Kidney (tissue), 14 donors: Measurements from ENCODE around the gene OR52L1. TPM values are rescaled to one million over a fixed set of nuclear protein-coding genes. Genes with fewer than 3 reads are reported as not detected.

Source experiments
- DNase-seq, 5 donors: peaks; one replicate each; pipeline ENCODE4 v3.0.0-alpha.2; 2013 to 2020
- FAIRE-seq: peaks from 2 replicates; lab custom pipeline; 2012; peaks lifted over from hg19 to GRCh38; lab: Jason Lieb, UNC
- H3K27ac ChIP-seq, 2 donors: one replicate each; pipeline ENCODE4 v1.7.0; 2013; ENCODE audit warnings: low read depth in 2 of 2, low read length in 2 of 2, inconsistent platforms in 1 of 2
- H3K27me3 ChIP-seq: one replicate; pipeline ENCODE4 v1.7.1; 2013; ENCODE audit warnings: low read length, inconsistent platforms; ENCODE audit not compliant: control insufficient read depth, insufficient read depth
- H3K36me3 ChIP-seq, 3 donors: one replicate each; pipeline versions ENCODE4 v1.7.0 to v1.7.1; 2013; ENCODE audit warnings: low read length in 3 of 3, control low read depth in 1 of 3, inconsistent platforms in 1 of 3; ENCODE audit not compliant: insufficient read depth in 3 of 3, control insufficient read depth in 2 of 3
- H3K4me1 ChIP-seq, 3 donors: one replicate each; pipeline versions ENCODE4 v1.7.0 to v1.7.1; 2013; ENCODE audit warnings: low read length in 3 of 3, inconsistent platforms in 1 of 3, low read depth in 1 of 3; ENCODE audit not compliant: control insufficient read depth in 2 of 3, insufficient read depth in 2 of 3
- H3K4me3 ChIP-seq, 3 donors: one replicate each; pipeline versions ENCODE4 v1.7.0 to v1.8.1; 2013; ENCODE audit warnings: low read length in 3 of 3, control low read depth in 1 of 3, inconsistent platforms in 1 of 3
- H3K9ac ChIP-seq, 3 donors: one replicate each; pipeline versions ENCODE4 v1.7.0 to v1.7.1; 2013; ENCODE audit warnings: low read length in 3 of 3, control low read depth in 1 of 3, inconsistent platforms in 1 of 3
- H3K9me3 ChIP-seq, 3 donors: one replicate each; pipeline versions ENCODE4 v1.7.0 to v1.7.1; 2013; ENCODE audit warnings: low read length in 3 of 3, control low read depth in 1 of 3, inconsistent platforms in 1 of 3; ENCODE audit not compliant: control insufficient read depth in 2 of 3, insufficient read depth in 1 of 3
- CTCF ChIP-seq: IDR thresholded peaks from 3 replicates; pipeline ENCODE4 v1.5.1; 2012; ENCODE audit warnings: mild to moderate bottlenecking, moderate library complexity, borderline replicate concordance; ENCODE audit not compliant: insufficient read depth; ENCODE audit errors: extremely low read depth
- intact Hi-C: fragments of 100-400 bp; cut with DNase I; formaldehyde crosslinking; loops from one replicate; pipeline ENCODE4 v1.11.1; 2022
- polyA plus RNA-seq: library from polyadenylated mRNA; stranded (reverse); fragments of 350-450 nt; fragmentation: Illumina TruSeq; extraction: RNeasy Lipid Tissue Mini Kit (QIAGEN cat#74804); gene quantifications from one replicate; pipeline ENCODE4 v1.2.3, GENCODE V29; 2014; ENCODE audit warnings: low read depth, low replicate concordance; ENCODE audit not compliant: insufficient read depth
- total RNA-seq: library from RNA; stranded (reverse); fragmentation: NEBNext Ultra II Directional; extraction: Animal tissue kit (Norgen Biotek cat#: 25700); gene quantifications from one replicate; pipeline ENCODE4 v1.2.1, GENCODE V29; 2021
- donor health status: control.
- donor health status: control.
- donor health status: control.
- donor health status: control.
- donor health status: control.
- donor health status: DM: yes; HTN: yes; CAD: no.
- donor health status: Normal renal cell carcinoma (clear cell type).

The OR52L1 gene
- total and polyA plus RNA-seq, 2 donors from 2014 or later = not detected

- Histone ChIP-seq H3K4me3 (no peak overlapping the region), H3K27me3 (no peaks in the 10 kb centered on the region), H3K4me1 (no peaks in the 10 kb centered on the region), H3K9me3 (no peaks in the 10 kb centered on the region), H3K9ac (no peak overlapping the region), H3K36me3 (no peaks in the 10 kb centered on the region), H3K27ac (no peak overlapping the region)
- intact Hi-C loops = no loop called here
- no peak for FAIRE-seq
- no peak for TF ChIP-seq CTCF
- DNase-seq = peak in 1 of 5 donors; percentile 69
Measured at GRCh38 chr11:5994791-5995190, 8.0 kb upstream of the OR52L1 start.

- no peak overlapping the region for H3K4me3 ChIP-seq
- no peaks in the 10 kb centered on the region for H3K9me3 ChIP-seq
- FAIRE-seq = no peak
- no peaks in the 10 kb centered on the region for H3K27me3 ChIP-seq
- no peak overlapping the region for H3K9ac ChIP-seq
- peak in 2 of 5 donors; percentile 3 to 6 for DNase-seq
- no peak overlapping the region for H3K27ac ChIP-seq
- intact Hi-C loops = no loop called here
- TF ChIP-seq CTCF = peak; percentile 29
- H3K36me3 ChIP-seq = no peaks in the 10 kb centered on the region
- no peaks in the 10 kb centered on the region for H3K4me1 ChIP-seq
Measured at GRCh38 chr11:5992604-5993251, 5.9 kb upstream of the OR52L1 start.

- no peak for TF ChIP-seq CTCF
Measured at GRCh38 chr11:5992150-5992549, 5.4 kb upstream of the OR52L1 start.

GRCh38 chr11:5989203-5989602 is 2.4 kb upstream of the OR52L1 start:
- no peak for FAIRE-seq

More at GRCh38 chr11:5992150-5992549, 5.4 kb upstream of the OR52L1 start:
- intact Hi-C loops = no loop called here
- H3K4me1 ChIP-seq = no peaks in the 10 kb centered on the region
- no peaks in the 10 kb centered on the region for H3K36me3 ChIP-seq
- FAIRE-seq (no peak), DNase-seq (no peak)
- no peak overlapping the region for H3K9ac ChIP-seq
- no peaks in the 10 kb centered on the region for H3K9me3 ChIP-seq
- H3K27ac ChIP-seq = no peak overlapping the region
- no peaks in the 10 kb centered on the region for H3K27me3 ChIP-seq
- no peak overlapping the region for H3K4me3 ChIP-seq

More at GRCh38 chr11:5989203-5989602, 2.4 kb upstream of the OR52L1 start:
- no peak for DNase-seq
- TF ChIP-seq CTCF = no peak
- no peaks in the 10 kb centered on the region for H3K36me3 ChIP-seq
- no peaks in the 10 kb centered on the region for H3K9me3 ChIP-seq
- no peaks in the 10 kb centered on the region for H3K27me3 ChIP-seq
- no peak overlapping the region for H3K9ac ChIP-seq
- H3K4me1 ChIP-seq = no peaks in the 10 kb centered on the region
- H3K4me3 ChIP-seq = no peak overlapping the region
- H3K27ac ChIP-seq = no peak overlapping the region
- intact Hi-C loops = no loop called here
